SK-N-SH (cell line): ENCODE measurements around the gene OR4K13. TPM values are rescaled to one million over a fixed set of nuclear protein-coding genes. Genes with fewer than 3 reads are reported as not detected.

Source experiments
- CTCF ChIA-PET: fragments of 300-600, 350-600 bp; formaldehyde crosslinking; extraction: SDS; loops from one replicate; lab custom pipeline; 2021; lab: Yijun Ruan, JAX
- POLR2A ChIA-PET: fragments of 350-600 bp; sonication (Branson Sonifier 250); formaldehyde crosslinking; extraction: SDS; loops from one replicate; lab custom pipeline; 2020; ENCODE audit warnings: antibody characterized with exemption, inconsistent platforms; lab: Yijun Ruan, JAX
- DNase-seq: peaks from one replicate; pipeline ENCODE4 v3.0.0; 2012
- H2AFZ ChIP-seq: fragments of 200-600 bp; sonication (generic); 2 replicates; pipeline ENCODE4 v1.8.1; 2016; ENCODE audit warnings: antibody characterized with exemption, mild to moderate bottlenecking, low read depth
- H3F3A ChIP-seq: fragments of 200-600 bp; sonication (generic); replicated peaks from 2 replicates; pipeline ENCODE3; 2016; ENCODE audit warnings: antibody characterized with exemption, mild to moderate bottlenecking; ENCODE audit not compliant: insufficient read depth
- H3K27ac ChIP-seq, 2 experiments: fragments of 200-500 bp in 1 of 2; fragments of 200-600 bp in 1 of 2; sonication (Bioruptor generic) in 1 of 2; sonication (generic), shearing (Covaris generic) in 1 of 2; 2 replicates each; pipeline versions ENCODE4 v1.5.1 to v1.6.1; 2014 to 2016; ENCODE audit warnings: low read depth in 2 of 2, inconsistent platforms in 1 of 2, low read length in 1 of 2, mild to moderate bottlenecking in 1 of 2, mixed read lengths in 1 of 2
- H3K27me3 ChIP-seq: fragments of 200-600 bp; sonication (generic), shearing (Covaris generic); 2 replicates; pipeline ENCODE4 v1.6.1; 2016; ENCODE audit warnings: mixed run types; ENCODE audit not compliant: insufficient read depth
- H3K36me3 ChIP-seq, 2 experiments: fragments of 200-500 bp in 1 of 2; fragments of 200-600 bp in 1 of 2; sonication (Bioruptor generic) in 1 of 2; sonication (generic) in 1 of 2; replicated peaks in 1 of 2; 2 replicates each; pipeline versions ENCODE3 to v1.5.1; 2014 to 2016; ENCODE audit warnings: low read length in 1 of 2, mild to moderate bottlenecking in 1 of 2; ENCODE audit not compliant: insufficient read depth in 2 of 2, control insufficient read depth in 1 of 2
- H3K4me1 ChIP-seq, 2 experiments: fragments of 200-500 bp in 1 of 2; fragments of 200-600 bp in 1 of 2; sonication (Bioruptor generic) in 1 of 2; sonication (generic), shearing (Covaris generic) in 1 of 2; 2 replicates each; pipeline versions ENCODE4 v1.5.1 to v1.6.1; 2014 to 2016; ENCODE audit warnings: low read depth in 1 of 2, low read length in 1 of 2, mixed run types in 1 of 2; ENCODE audit not compliant: insufficient read depth in 2 of 2, control insufficient read depth in 1 of 2
- H3K4me2 ChIP-seq: fragments of 200-600 bp; sonication (generic), shearing (Covaris generic); 2 replicates; pipeline ENCODE4 v1.6.1; 2017; ENCODE audit warnings: mixed run types
- H3K4me3 ChIP-seq, 2 experiments: fragments of 200-500 bp in 1 of 2; fragments of 200-600 bp in 1 of 2; sonication (Bioruptor generic) in 1 of 2; sonication (generic), shearing (Covaris generic) in 1 of 2; 2 replicates each; pipeline versions ENCODE4 v1.5.1 to v1.8.1; 2014 to 2016; ENCODE audit warnings: low read depth in 2 of 2, inconsistent platforms in 1 of 2, low read length in 1 of 2, mild to moderate bottlenecking in 1 of 2, mixed read lengths in 1 of 2, moderate library complexity in 1 of 2
- H3K79me2 ChIP-seq: fragments of 200-600 bp; sonication (generic); 2 replicates; pipeline ENCODE4 v1.8.1; 2017; ENCODE audit warnings: mild to moderate bottlenecking; ENCODE audit not compliant: insufficient read depth
- H3K9ac ChIP-seq: fragments of 200-600 bp; sonication (generic); 2 replicates; pipeline ENCODE4 v1.6.1; 2017; ENCODE audit warnings: mixed run types
- H3K9me2 ChIP-seq: fragments of 200-600 bp; sonication (generic); 2 replicates; pipeline ENCODE4 v1.6.1; 2017; ENCODE audit warnings: mixed run types
- H3K9me3 ChIP-seq: fragments of 200-600 bp; sonication (generic); 2 replicates; pipeline ENCODE4 v1.6.1; 2017; ENCODE audit warnings: mixed run types, mild to moderate bottlenecking, moderate library complexity
- H4K20me1 ChIP-seq: fragments of 200-600 bp; sonication (generic); 2 replicates; pipeline ENCODE4 v1.6.1; 2017; ENCODE audit warnings: mild to moderate bottlenecking, mixed run types; ENCODE audit not compliant: insufficient read depth
- ELF1 ChIP-seq: IDR thresholded peaks from 2 replicates; pipeline ENCODE4 v1.4.0; 2012
- EZH2phosphoT487 ChIP-seq: fragments of 200-600 bp; sonication (generic); IDR thresholded peaks from 2 replicates; pipeline ENCODE4 v1.6.1; 2017; ENCODE audit warnings: low read depth, mixed run types, mild to moderate bottlenecking, antibody characterized with exemption, moderate library complexity, borderline replicate concordance
- FOXM1 ChIP-seq: IDR thresholded peaks from 2 replicates; pipeline ENCODE4 v1.4.0; 2012; ENCODE audit warnings: low read depth, mild to moderate bottlenecking
- GABPA ChIP-seq: IDR thresholded peaks from 2 replicates; pipeline ENCODE4 v1.4.0; 2012; ENCODE audit warnings: low read depth, mild to moderate bottlenecking
- GATA2 ChIP-seq: sonication (generic); formaldehyde crosslinking; IDR thresholded peaks from 2 replicates; pipeline ENCODE4 v1.5.0; 2020; ENCODE audit warnings: mild to moderate bottlenecking, missing genetic modification reagents
- JUND ChIP-seq: IDR thresholded peaks from 2 replicates; pipeline ENCODE4 v1.4.0; 2012
- MEF2A ChIP-seq: IDR thresholded peaks from 2 replicates; pipeline ENCODE4 v1.4.0; 2012; ENCODE audit warnings: low read depth, borderline replicate concordance
- MXI1 ChIP-seq: IDR thresholded peaks from 2 replicates; pipeline ENCODE4 v1.6.1; 2012; ENCODE audit warnings: mild to moderate bottlenecking, low read depth, low read length, improper control_type of control experiment
- NRF1 ChIP-seq: IDR thresholded peaks from 2 replicates; pipeline ENCODE4 v1.6.1; 2012; ENCODE audit warnings: low read depth, mild to moderate bottlenecking, low read length
- POLR2AphosphoS5 ChIP-seq: IDR thresholded peaks from 2 replicates; pipeline ENCODE4 v1.6.1; 2012; ENCODE audit warnings: low read depth, low read length
- RFX5 ChIP-seq: IDR thresholded peaks from 2 replicates; pipeline ENCODE4 v1.6.1; 2012; ENCODE audit warnings: mild to moderate bottlenecking, improper control_type of control experiment, low read length
- TAF1 ChIP-seq: IDR thresholded peaks from 2 replicates; pipeline ENCODE4 v1.6.1; 2012; ENCODE audit warnings: low read depth, mild to moderate bottlenecking, low read length, moderate library complexity, borderline replicate concordance
- TCF12 ChIP-seq: IDR thresholded peaks from 2 replicates; pipeline ENCODE4 v1.4.0; 2012
- TEAD4 ChIP-seq: IDR thresholded peaks from 2 replicates; pipeline ENCODE4 v1.4.0; 2012; ENCODE audit warnings: mild to moderate bottlenecking, borderline replicate concordance; ENCODE audit not compliant: insufficient read depth
- YY1 ChIP-seq: IDR thresholded peaks from 2 replicates; pipeline ENCODE4 v1.4.0; 2012; ENCODE audit warnings: low read depth, mild to moderate bottlenecking
- WGBS: methylation state at CpG from one replicate; pipeline ENCODE4 v1.1.6; 2017; ENCODE audit warnings: low lambda C conversion rate; 5-methylcytosine and 5-hydroxymethylcytosine counted together
- polyA plus RNA-seq, 3 experiments: library from polyadenylated mRNA; depleted of rRNA; stranded (reverse); fragments of >200 nt; gene quantifications; 2 replicates each; pipeline ENCODE4 v1.2.3, GENCODE V29; 2012
- TF ChIP-seq, protein P1 (sequence below): IDR thresholded peaks from 2 replicates; pipeline ENCODE4 v1.4.0; 2012; ENCODE audit warnings: low read depth, borderline replicate concordance
- TF ChIP-seq, protein P2 (sequence below): fragments of 150-350 bp; IDR thresholded peaks from 2 replicates; pipeline ENCODE4 v1.6.1; 2017; ENCODE audit warnings: antibody characterized with exemption, low read length, low read depth, borderline replicate concordance
- TF ChIP-seq, protein P3 (sequence below): IDR thresholded peaks from 2 replicates; pipeline ENCODE4 v1.4.0; 2012; ENCODE audit warnings: low read depth, borderline replicate concordance
- TF ChIP-seq, protein P4 (sequence below): IDR thresholded peaks from 2 replicates; pipeline ENCODE4; 2012
- TF ChIP-seq, protein P5 (sequence below): fragments of 150-350 bp; IDR thresholded peaks from 2 replicates; pipeline ENCODE4 v1.6.1; 2016; ENCODE audit warnings: mild to moderate bottlenecking, low read depth, low read length

OR4K13 gene
- polyA plus RNA-seq, 1 of the 3 experiments (the other 2 are of a cell fraction) = not detected

DNA sequence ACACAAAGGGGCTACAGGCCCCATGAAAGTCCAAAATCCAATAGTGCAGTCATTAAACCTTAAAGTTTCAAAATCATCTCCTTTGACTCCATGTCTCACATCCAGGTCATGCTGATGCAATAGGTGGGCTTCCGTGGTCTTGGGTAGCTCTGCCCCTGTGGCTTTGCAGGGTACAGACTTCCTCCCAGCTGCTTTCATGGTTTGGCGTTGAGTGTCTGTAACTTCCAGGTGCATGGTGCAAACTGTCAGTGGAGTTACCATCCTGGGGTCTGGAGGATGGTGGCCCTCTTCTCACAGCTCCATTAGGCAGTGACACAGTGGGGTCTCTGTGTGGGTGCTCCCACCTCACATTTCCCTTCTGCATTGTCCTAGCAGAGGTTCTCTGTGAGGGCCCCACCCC, 42.4 kb downstream of the OR4K13 start:
- CTCF ChIA-PET = no interaction called here
- no peaks in the 10 kb centered on the region for H3K36me3 ChIP-seq

More for the DNA sequence above, 42.4 kb downstream of the OR4K13 start:
- Histone ChIP-seq H3K27ac (no peak overlapping the region), H3K4me2 (no peak overlapping the region), H3K79me2 (no peaks in the 10 kb centered on the region), H4K20me1 (no peaks in the 10 kb centered on the region), H2AFZ (no peak overlapping the region), H3F3A (no peaks in the 10 kb centered on the region), H3K9ac (no peak overlapping the region), H3K4me3 (no peak overlapping the region), H3K9me2 (no peaks in the 10 kb centered on the region)
- WGBS = 5% methylated on average over 2 of the region's 2 CpGs
- POLR2A ChIA-PET = no interaction called here
- no peak for TF ChIP-seq FOXM1
- TF ChIP-seq RFX5 = no peak
- TF ChIP-seq, protein P1, sequence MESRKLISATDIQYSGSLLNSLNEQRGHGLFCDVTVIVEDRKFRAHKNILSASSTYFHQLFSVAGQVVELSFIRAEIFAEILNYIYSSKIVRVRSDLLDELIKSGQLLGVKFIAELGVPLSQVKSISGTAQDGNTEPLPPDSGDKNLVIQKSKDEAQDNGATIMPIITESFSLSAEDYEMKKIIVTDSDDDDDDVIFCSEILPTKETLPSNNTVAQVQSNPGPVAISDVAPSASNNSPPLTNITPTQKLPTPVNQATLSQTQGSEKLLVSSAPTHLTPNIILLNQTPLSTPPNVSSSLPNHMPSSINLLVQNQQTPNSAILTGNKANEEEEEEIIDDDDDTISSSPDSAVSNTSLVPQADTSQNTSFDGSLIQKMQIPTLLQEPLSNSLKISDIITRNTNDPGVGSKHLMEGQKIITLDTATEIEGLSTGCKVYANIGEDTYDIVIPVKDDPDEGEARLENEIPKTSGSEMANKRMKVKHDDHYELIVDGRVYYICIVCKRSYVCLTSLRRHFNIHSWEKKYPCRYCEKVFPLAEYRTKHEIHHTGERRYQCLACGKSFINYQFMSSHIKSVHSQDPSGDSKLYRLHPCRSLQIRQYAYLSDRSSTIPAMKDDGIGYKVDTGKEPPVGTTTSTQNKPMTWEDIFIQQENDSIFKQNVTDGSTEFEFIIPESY = no peak
- no peak for TF ChIP-seq MEF2A
- no peak for TF ChIP-seq EZH2phosphoT487
- no peak for TF ChIP-seq TEAD4
- TF ChIP-seq, protein P2, sequence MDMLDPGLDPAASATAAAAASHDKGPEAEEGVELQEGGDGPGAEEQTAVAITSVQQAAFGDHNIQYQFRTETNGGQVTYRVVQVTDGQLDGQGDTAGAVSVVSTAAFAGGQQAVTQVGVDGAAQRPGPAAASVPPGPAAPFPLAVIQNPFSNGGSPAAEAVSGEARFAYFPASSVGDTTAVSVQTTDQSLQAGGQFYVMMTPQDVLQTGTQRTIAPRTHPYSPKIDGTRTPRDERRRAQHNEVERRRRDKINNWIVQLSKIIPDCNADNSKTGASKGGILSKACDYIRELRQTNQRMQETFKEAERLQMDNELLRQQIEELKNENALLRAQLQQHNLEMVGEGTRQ = no peak
- TF ChIP-seq, protein P3, sequence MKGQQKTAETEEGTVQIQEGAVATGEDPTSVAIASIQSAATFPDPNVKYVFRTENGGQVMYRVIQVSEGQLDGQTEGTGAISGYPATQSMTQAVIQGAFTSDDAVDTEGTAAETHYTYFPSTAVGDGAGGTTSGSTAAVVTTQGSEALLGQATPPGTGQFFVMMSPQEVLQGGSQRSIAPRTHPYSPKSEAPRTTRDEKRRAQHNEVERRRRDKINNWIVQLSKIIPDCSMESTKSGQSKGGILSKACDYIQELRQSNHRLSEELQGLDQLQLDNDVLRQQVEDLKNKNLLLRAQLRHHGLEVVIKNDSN = no peak
- no peak for TF ChIP-seq TCF12
- no peak for TF ChIP-seq TAF1
- TF ChIP-seq NRF1 = no peak
- no peak for TF ChIP-seq GATA2 (CRISPR knock-in tag)
- TF ChIP-seq POLR2AphosphoS5 = no peak
- TF ChIP-seq MXI1 = no peak
- TF ChIP-seq, protein P4, sequence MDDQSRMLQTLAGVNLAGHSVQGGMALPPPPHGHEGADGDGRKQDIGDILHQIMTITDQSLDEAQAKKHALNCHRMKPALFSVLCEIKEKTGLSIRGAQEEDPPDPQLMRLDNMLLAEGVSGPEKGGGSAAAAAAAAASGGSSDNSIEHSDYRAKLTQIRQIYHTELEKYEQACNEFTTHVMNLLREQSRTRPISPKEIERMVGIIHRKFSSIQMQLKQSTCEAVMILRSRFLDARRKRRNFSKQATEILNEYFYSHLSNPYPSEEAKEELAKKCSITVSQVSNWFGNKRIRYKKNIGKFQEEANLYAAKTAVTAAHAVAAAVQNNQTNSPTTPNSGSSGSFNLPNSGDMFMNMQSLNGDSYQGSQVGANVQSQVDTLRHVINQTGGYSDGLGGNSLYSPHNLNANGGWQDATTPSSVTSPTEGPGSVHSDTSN = no peak
- no peak for TF ChIP-seq ELF1
- TF ChIP-seq, protein P5, sequence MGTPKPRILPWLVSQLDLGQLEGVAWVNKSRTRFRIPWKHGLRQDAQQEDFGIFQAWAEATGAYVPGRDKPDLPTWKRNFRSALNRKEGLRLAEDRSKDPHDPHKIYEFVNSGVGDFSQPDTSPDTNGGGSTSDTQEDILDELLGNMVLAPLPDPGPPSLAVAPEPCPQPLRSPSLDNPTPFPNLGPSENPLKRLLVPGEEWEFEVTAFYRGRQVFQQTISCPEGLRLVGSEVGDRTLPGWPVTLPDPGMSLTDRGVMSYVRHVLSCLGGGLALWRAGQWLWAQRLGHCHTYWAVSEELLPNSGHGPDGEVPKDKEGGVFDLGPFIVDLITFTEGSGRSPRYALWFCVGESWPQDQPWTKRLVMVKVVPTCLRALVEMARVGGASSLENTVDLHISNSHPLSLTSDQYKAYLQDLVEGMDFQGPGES = no peak
- TF ChIP-seq GABPA = no peak
- TF ChIP-seq YY1 = no peak
- TF ChIP-seq JUND = no peak
- TF ChIP-seq, all 33 proteins: peak for 0
- Histone ChIP-seq H3K4me1 (no peaks in the 10 kb centered on the region), H3K9me3 (no peaks in the 10 kb centered on the region), H3K27me3 (no peaks in the 10 kb centered on the region)
- no peak for DNase-seq

Other genes with a start within 250 kb of the OR4K13 start
- not detected in 2 replicates for gene OR4N2, start 232.3 kb downstream of the OR4K13 start, polyA plus RNA-seq (2012; rRNA removed)
- not detected in 2 replicates for gene OR4K2, start 160.9 kb downstream of the OR4K13 start, polyA plus RNA-seq (2012; rRNA removed)
- not detected in 2 replicates for gene OR4K5, start 115.4 kb downstream of the OR4K13 start, polyA plus RNA-seq (2012; rRNA removed)
- not detected in 2 replicates for gene OR4K1, start 105.1 kb downstream of the OR4K13 start, polyA plus RNA-seq (2012; rRNA removed)
- not detected in 2 replicates for gene OR4K15, start 60.4 kb downstream of the OR4K13 start, polyA plus RNA-seq (2012; rRNA removed)
- gene OR4Q2, start 33.9 kb downstream of the OR4K13 start, polyA plus RNA-seq (2012; rRNA removed) = not detected in 2 replicates
- not detected in 2 replicates for gene OR4K14, start 16.7 kb downstream of the OR4K13 start, polyA plus RNA-seq (2012; rRNA removed)
- gene OR4L1, start 24.0 kb upstream of the OR4K13 start, polyA plus RNA-seq (2012; rRNA removed) = not detected in 2 replicates
- not detected in 2 replicates for gene OR4K17, start 74.7 kb upstream of the OR4K13 start, polyA plus RNA-seq (2012; rRNA removed)
- gene OR4N5, start 102.8 kb upstream of the OR4K13 start, polyA plus RNA-seq (2012; rRNA removed) = not detected in 2 replicates
- gene OR11G2, start 154.9 kb upstream of the OR4K13 start, polyA plus RNA-seq (2012; rRNA removed) = not detected in 2 replicates
- not detected in 2 replicates for gene OR11H6, start 187.7 kb upstream of the OR4K13 start, polyA plus RNA-seq (2012; rRNA removed)
- gene OR11H7, start 192.9 kb upstream of the OR4K13 start, polyA plus RNA-seq (2012; rRNA removed) = not detected in 2 replicates
- not detected in 2 replicates for gene OR11H4, start 203.2 kb upstream of the OR4K13 start, polyA plus RNA-seq (2012; rRNA removed)